RKO (cell line): ENCODE results near the gene UNC5A.

Experiments used
- DNase-seq: peaks from one replicate; pipeline ENCODE4 v3.0.0-alpha.2; 2016; ENCODE audit warnings: low spot score

UNC5A gene

GRCh38 chr5:176880366-176881020, 70.1 kb downstream of the UNC5A start:
- no peak for DNase-seq

GRCh38 chr5:176881021-176881749, 70.8 kb downstream of the UNC5A start:
- DNase-seq: no peak

- no peak for DNase-seq
These were observed 71.6 kb downstream of the UNC5A start for GRCh38 chr5:176881816-176882566.

GRCh38 chr5:176882567-176882903, 72.2 kb downstream of the UNC5A start:
- DNase-seq: no peak

- DNase-seq: no peak
These were observed 73.6 kb downstream of the UNC5A start for GRCh38 chr5:176883700-176884570.

GRCh38 chr5:176884571-176884890, 74.2 kb downstream of the UNC5A start:
- DNase-seq: no peak

GRCh38 chr5:176886336-176887251, 76.2 kb downstream of the UNC5A start:
- DNase-seq: no peak

- DNase-seq: no peak
These were observed 77.0 kb downstream of the UNC5A start for GRCh38 chr5:176887252-176887849.

- DNase-seq: no peak
These were observed 77.9 kb downstream of the UNC5A start for GRCh38 chr5:176888016-176888864.

GRCh38 chr5:176888865-176889165, 78.5 kb downstream of the UNC5A start:
- no peak for DNase-seq

GRCh38 chr5:176889321-176890280, 79.2 kb downstream of the UNC5A start:
- DNase-seq: no peak

- no peak for DNase-seq
These were observed 80.3 kb downstream of the UNC5A start for GRCh38 chr5:176890455-176891330.

- no peak for DNase-seq
These were observed 81.1 kb downstream of the UNC5A start for GRCh38 chr5:176891331-176891958.

GRCh38 chr5:176892663-176893062, 82.3 kb downstream of the UNC5A start:
- DNase-seq: no peak

GRCh38 chr5:176894298-176894697, 83.9 kb downstream of the UNC5A start:
- DNase-seq: no peak

GRCh38 chr5:176895831-176896230, 85.5 kb downstream of the UNC5A start:
- no peak for DNase-seq

GRCh38 chr5:176897263-176897662, 86.9 kb downstream of the UNC5A start:
- DNase-seq: no peak
